Neural progenitor cell (in vitro differentiated cells): Measurements from ENCODE around the gene ARPC4.

ENCODE experiments used
- CTCF ChIP-seq: fragments of 200-600 bp; sonication (generic); IDR thresholded peaks from 2 replicates; pipeline ENCODE4 v1.5.1; 2017; ENCODE audit warnings: antibody characterized with exemption, mild to moderate bottlenecking
- EZH2phosphoT487 ChIP-seq: fragments of 200-600 bp; sonication (generic); IDR thresholded peaks from 2 replicates; pipeline ENCODE4 v1.6.1; 2017; ENCODE audit warnings: antibody characterized with exemption

- no peak for TF ChIP-seq CTCF
- no peak for TF ChIP-seq EZH2phosphoT487
Observed at GRCh38 chr3:9797196-9797945, 4.5 kb downstream of the ARPC4 start.
